LNCaP clone FGC (cell line): Measurements from ENCODE around the gene ZNF624.
"Not testable (repeated sequence)": the region's sequence is repeated elsewhere in the genome, so short reads cannot be mapped to it uniquely, and the experiment has no call there.

Experiments used
- DNase-seq: peaks from one replicate; pipeline ENCODE4 v3.0.0-alpha.2; 2011; ENCODE audit warnings: low read depth
- H3K4me3 ChIP-seq: 2 replicates; pipeline ENCODE4 v1.5.1; 2011; ENCODE audit warnings: mild to moderate bottlenecking, low read depth, low read length, control low read depth
- TF ChIP-seq, protein P1 (sequence below): IDR thresholded peaks from 2 replicates; pipeline ENCODE4 v1.5.1; 2012; ENCODE audit warnings: mild to moderate bottlenecking; ENCODE audit not compliant: control insufficient read depth, insufficient read depth; ENCODE audit errors: extremely low read depth

The ZNF624 gene

DNA sequence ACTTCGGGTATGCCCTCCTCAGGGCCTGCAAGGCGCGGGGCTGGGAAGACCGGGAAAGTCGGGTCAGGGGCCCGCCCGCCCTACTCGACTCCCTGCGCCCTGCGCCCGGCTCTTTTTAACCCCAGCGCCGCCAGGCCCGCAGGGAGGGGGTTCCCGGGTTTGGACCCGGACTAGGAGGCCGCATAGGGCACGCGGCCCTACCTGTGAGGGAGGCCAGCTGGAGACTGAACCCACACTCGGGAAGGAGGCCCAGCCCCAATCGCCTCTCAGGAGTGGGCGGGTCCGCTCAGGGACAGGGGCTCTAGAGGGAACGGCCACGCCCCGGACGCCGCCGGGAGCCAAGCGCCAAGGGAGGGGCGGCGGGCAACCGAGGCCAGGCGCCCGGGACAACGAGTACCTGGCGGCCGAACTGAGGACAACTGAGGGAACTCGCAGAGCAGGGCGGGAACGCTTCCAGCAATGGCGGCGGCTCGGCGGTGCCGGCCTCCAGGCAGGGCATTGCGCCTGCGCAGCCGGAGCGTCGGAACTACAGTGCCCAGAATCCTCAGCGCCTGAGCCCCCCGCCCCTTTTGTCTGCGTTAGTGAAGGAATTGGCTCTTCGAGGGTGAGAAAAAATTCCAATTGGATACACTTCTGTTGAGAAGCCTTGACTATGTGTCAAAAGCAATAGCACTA is at the start of gene ZNF624:
TSS of gene ZNF624 (minus strand) at position 484 of the 675 bp plus-strand sequence.
- DNase-seq: peak; percentile 86
- TF ChIP-seq, protein P1, sequence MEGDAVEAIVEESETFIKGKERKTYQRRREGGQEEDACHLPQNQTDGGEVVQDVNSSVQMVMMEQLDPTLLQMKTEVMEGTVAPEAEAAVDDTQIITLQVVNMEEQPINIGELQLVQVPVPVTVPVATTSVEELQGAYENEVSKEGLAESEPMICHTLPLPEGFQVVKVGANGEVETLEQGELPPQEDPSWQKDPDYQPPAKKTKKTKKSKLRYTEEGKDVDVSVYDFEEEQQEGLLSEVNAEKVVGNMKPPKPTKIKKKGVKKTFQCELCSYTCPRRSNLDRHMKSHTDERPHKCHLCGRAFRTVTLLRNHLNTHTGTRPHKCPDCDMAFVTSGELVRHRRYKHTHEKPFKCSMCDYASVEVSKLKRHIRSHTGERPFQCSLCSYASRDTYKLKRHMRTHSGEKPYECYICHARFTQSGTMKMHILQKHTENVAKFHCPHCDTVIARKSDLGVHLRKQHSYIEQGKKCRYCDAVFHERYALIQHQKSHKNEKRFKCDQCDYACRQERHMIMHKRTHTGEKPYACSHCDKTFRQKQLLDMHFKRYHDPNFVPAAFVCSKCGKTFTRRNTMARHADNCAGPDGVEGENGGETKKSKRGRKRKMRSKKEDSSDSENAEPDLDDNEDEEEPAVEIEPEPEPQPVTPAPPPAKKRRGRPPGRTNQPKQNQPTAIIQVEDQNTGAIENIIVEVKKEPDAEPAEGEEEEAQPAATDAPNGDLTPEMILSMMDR: no peak

DNA sequence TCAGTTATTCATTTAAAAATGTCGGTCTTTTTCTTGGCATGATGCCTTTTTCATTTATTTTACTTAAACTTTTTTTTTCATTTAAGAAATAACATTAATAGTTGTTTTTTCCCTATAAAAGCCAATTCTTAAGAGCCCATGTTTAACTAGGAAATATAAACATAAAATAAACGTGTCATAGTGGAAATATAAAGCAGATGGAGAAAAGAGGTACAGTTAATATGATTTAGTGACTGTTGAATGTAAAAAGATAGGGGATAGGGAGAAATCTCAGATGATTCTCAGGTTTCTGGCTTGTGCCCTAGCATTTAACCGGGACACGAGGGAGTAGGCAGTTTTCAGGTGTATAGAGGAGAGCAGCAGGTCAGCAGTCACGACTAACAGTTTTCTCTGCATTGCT is 44.0 kb upstream of the ZNF624 start:
- DNase-seq, H3K4me3 ChIP-seq: not testable (repeated sequence)

More for the DNA sequence above, at the start of gene ZNF624:
- peak within 1 kb of the TSS; percentile 65 for H3K4me3 ChIP-seq

GRCh38 chr17:16690447-16690846 is 36.8 kb upstream of the ZNF624 start:
- H3K4me3 ChIP-seq, DNase-seq: not testable (repeated sequence)

DNA sequence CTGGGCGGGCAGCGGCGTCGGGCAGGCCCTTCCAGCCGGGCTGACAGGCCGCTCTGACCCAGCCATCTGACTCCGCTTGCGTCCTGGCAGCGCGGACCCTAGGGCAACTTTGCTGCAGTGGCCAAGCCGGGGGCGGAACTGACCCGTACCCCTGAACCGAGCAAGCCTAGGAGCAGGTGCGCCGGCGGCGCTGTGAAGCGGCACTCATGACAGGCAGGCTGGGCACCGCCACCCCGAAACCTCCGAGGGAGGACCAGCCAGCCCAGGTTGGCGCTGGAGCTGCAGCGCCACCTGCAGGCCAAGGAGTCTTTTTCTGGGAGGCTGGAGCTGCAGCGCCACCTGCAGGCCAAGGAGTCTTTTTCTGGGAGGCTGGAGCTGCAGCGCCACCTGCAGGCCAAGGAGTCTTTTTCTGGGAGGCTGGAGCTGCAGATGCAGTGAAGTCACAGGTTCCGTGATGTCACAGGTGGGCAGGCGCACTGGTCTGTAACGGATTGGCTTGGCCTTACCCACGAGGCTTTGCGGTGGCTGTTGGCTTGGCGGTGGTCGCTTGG is 36.2 kb upstream of the ZNF624 start, which contains the start of gene CCDC144A:
TSS of gene CCDC144A (plus strand) at position 511 of the 551 bp plus-strand sequence. CDS start 160 bp downstream, outside the sequence.
- TF ChIP-seq, protein P1: peak; percentile 31
- not testable (repeated sequence) for DNase-seq

DNA sequence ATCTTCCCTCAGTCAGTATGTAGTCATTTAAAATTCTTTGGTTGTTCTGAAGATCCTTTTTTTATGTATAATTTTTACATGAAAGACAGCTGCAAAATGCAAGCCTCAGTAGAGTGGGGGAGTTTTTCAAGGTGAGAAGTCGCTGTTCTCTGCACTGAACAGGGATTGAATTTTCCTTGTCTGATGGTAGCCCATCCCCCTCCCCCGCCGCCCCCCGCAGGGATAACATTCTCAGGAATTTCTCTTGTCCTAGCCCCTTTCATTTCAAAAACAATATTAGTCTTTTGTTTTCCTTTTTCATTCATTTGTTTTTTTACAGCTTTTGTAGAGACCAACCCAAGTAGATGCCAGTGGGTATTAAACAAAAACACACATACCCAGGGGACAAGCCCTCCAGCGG is 33.5 kb upstream of the ZNF624 start:
- H3K4me3 ChIP-seq, DNase-seq: not testable (repeated sequence)

More for the DNA sequence above, 36.2 kb upstream of the ZNF624 start, which contains the start of gene CCDC144A:
- not testable (repeated sequence) for H3K4me3 ChIP-seq

- not testable (repeated sequence) for H3K4me3 ChIP-seq, DNase-seq
Observed at GRCh38 chr17:16686019-16686418, 32.4 kb upstream of the ZNF624 start.

- H3K4me3 ChIP-seq, DNase-seq: not testable (repeated sequence)
Observed at GRCh38 chr17:16683290-16684138, 29.9 kb upstream of the ZNF624 start.

- DNase-seq: no peak
- TF ChIP-seq, protein P1: no peak
- no peak overlapping the region for H3K4me3 ChIP-seq
Observed at GRCh38 chr17:16676676-16677268, 23.1 kb upstream of the ZNF624 start.

- H3K4me3 ChIP-seq, DNase-seq: not testable (repeated sequence)
Observed at GRCh38 chr17:16666907-16667636, 13.4 kb upstream of the ZNF624 start.

DNA sequence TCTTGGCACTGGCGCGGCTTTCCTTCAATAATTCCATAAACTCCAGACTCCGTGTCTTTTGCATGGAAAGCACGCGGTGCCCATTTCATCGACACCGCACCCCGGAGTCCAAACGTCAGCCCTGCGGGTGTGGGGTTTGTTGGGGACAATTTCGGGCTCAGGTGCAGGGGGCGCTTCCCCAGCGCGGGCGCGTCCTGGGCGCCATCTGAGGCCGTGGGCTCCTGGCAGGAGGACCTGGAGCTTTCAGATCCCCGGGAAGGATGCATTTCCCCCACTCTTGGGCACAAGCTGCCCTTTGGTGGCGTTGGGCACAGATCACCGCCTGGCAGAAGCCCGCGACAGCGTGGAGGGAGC is 12.9 kb upstream of the ZNF624 start:
- H3K4me3 ChIP-seq, DNase-seq: not testable (repeated sequence)
